ENCODE measurements around the gene TNFRSF1B. TPM values are rescaled to one million over a fixed set of nuclear protein-coding genes. Genes with fewer than 3 reads are reported as not detected.
A peak's percentile ranks its signal among the peaks of the same experiment; 100 is the strongest.

The TNFRSF1B gene
- total RNA-seq (2021; fragmentation: NEBNext Ultra II Directional; extraction: Animal tissue kit (Norgen Biotek cat#: 25700)), result 2.8 and 2.9 TPM in 2 replicates
- 1.7 and 2.4 TPM in 2 replicates for polyA plus RNA-seq (2011; rRNA removed)
- 1.8 TPM for polyA plus RNA-seq (2011; cell fraction: cytosol; rRNA removed)
- polyA plus RNA-seq (2011; cell fraction: nucleus; rRNA removed), result 2.5 TPM
- 1.3 to 2.6 TPM (median 2.1 TPM) in 4 replicates for polyA plus RNA-seq (2012, experiment 1 of 2)
- polyA plus RNA-seq (2012, experiment 2 of 2), result 1.3 TPM
- 2.9 TPM for polyA plus RNA-seq (2013, experiment 1 of 2)
- polyA plus RNA-seq (2013, experiment 2 of 2), result 3.5 TPM
- 1.1 and 1.5 TPM in 2 replicates for polyA minus RNA-seq (2011; rRNA and poly(A)+ RNA removed)
- polyA minus RNA-seq (2011; cell fraction: cytosol; rRNA and poly(A)+ RNA removed), result 0.88 TPM
- 0.90 TPM for polyA minus RNA-seq (2011; cell fraction: nucleus; rRNA and poly(A)+ RNA removed)
- long read RNA-seq, experiment 1, partial matches to known transcripts, result 0 of 1 reads
- long read RNA-seq, experiment 1, other reads (novel, unspliced or antisense), result 1 of 1 reads
- long read RNA-seq, experiment 2, result 0 reads

GRCh38 chr1:12166834-12167492 lies at the start of gene TNFRSF1B:
Gene TNFRSF1B, plus strand, starts transcription at chr1:12166991. Its CDS starts 101 bp downstream, at chr1:12167092.
- DNase-seq (ENCODE audit: low read depth in 1 of 2, low spot score in 2 of 2) (peak in 1 of 2 experiments; percentile 85), FAIRE-seq (no peak)
- ChIA-PET CTCF (ENCODE audit: partially characterized antibody) (interaction anchor here (1.1 to 3.5 kb wide), 3 partner anchors 21 to 62 kb away, joined by 3 to 23 read pairs (median 4); no protein-coding TSS in a partner anchor), POLR2A (ENCODE audit: partially characterized antibody) (interaction anchor here (2.0 kb wide), 1 partner anchor 11 kb away, joined by 4 read pairs; no protein-coding TSS in a partner anchor)
- no peak within 1 kb of the TSS for H3K4ac ChIP-seq (replicated peaks; ENCODE audit: insufficient read length, low read depth, low read length)
- peak within 1 kb of the TSS; percentile 41 to 75 for H3K4me2 ChIP-seq (ENCODE audit: insufficient read depth in 1 of 2, low read depth in 2 of 2, low read length in 2 of 2)
- H2BK15ac ChIP-seq (ENCODE audit: low read length), result no peak within 1 kb of the TSS
- H3K14ac ChIP-seq (ENCODE audit: insufficient read length), result no peak within 1 kb of the TSS
- no peaks in the 10 kb centered on the region for H3K79me2 ChIP-seq (ENCODE audit: control insufficient read depth in 1 of 2, insufficient read depth in 2 of 2, low read length in 2 of 2)
- 19% methylated on average over 39 of the region's 79 CpGs; no CpG with 5 or more reads in 1 of the 2 experiments for WGBS, 2 experiments (ENCODE audit: extremely low coverage in 1 of 2, insufficient coverage in 1 of 2, insufficient read length in 1 of 2, insufficient replicate concordance in 2 of 2, low coverage in 1 of 2, low lambda C conversion rate in 2 of 2, missing lambda C conversion rate in 1 of 2)
- H4K5ac ChIP-seq (ENCODE audit: insufficient read length, low read depth, low read length), result no peak within 1 kb of the TSS
- H2AK5ac ChIP-seq (ENCODE audit: low read depth, low read length), result no peak within 1 kb of the TSS
- no peak within 1 kb of the TSS for H4K91ac ChIP-seq (replicated peaks; ENCODE audit: insufficient read length, low read length)
- H2BK12ac ChIP-seq (ENCODE audit: low read depth, low read length), result no peak within 1 kb of the TSS
- H2AFZ ChIP-seq (ENCODE audit: low read length), result no peak within 1 kb of the TSS; the same call in 1 of the 2 replicates
- H2BK5ac ChIP-seq (ENCODE audit: low read depth, low read length), result no peak within 1 kb of the TSS
- H3K36me3 ChIP-seq (ENCODE audit: control insufficient read depth in 2 of 4, insufficient read depth in 4 of 4, low read length in 3 of 4), result no peaks in the 10 kb centered on the region
- H3K9me3 ChIP-seq (ENCODE audit: insufficient read depth in 2 of 2, low read depth in 1 of 2, low read length in 1 of 2), result no peaks in the 10 kb centered on the region
- peaks cover 0 to 2% of the 10 kb centered on the region in 2 experiments for H4K20me1 ChIP-seq (replicated peaks in 1 of 2; ENCODE audit: control insufficient read depth in 1 of 2, insufficient read depth in 2 of 2, low read length in 2 of 2)
- H3K56ac ChIP-seq (replicated peaks; ENCODE audit: insufficient read length, low read depth, low read length), result no peak within 1 kb of the TSS
- no peaks in the 10 kb centered on the region; the same call in 1 of the 2 replicates for H3K23me2 ChIP-seq (ENCODE audit: low read depth, low read length)
- H3K18ac ChIP-seq (ENCODE audit: extremely low read depth, low read length), result no peak within 1 kb of the TSS; the same call in 1 of the 2 replicates
- H3K23ac ChIP-seq (ENCODE audit: insufficient read length), result no peak within 1 kb of the TSS
- H3K9ac ChIP-seq (replicated peaks in 1 of 4; ENCODE audit: extremely low read depth in 1 of 4, low read depth in 3 of 4, low read length in 3 of 4), result no peak within 1 kb of the TSS; a peak in 1 of 7 replicates
- H3K27me3 ChIP-seq (replicated peaks in 1 of 4; ENCODE audit: control insufficient read depth in 3 of 4, extremely low read depth in 1 of 4, insufficient read depth in 3 of 4, low read length in 3 of 4), result peaks cover 3 to 41% (median 29%) of the 10 kb centered on the region in 4 experiments
- no peak within 1 kb of the TSS for H2BK20ac ChIP-seq (ENCODE audit: low read length)
- peak within 1 kb of the TSS; percentile 5 to 55 (median 21); a peak in 5 of 8 replicates for H3K4me3 ChIP-seq (ENCODE audit: extremely low read depth in 1 of 4, insufficient read depth in 2 of 4, low read depth in 3 of 4, low read length in 4 of 4)
- no peak within 1 kb of the TSS for H2BK120ac ChIP-seq (replicated peaks; ENCODE audit: low read depth, low read length)
- peaks cover 0 to 10% (median 5%) of the 10 kb centered on the region in 4 experiments; a peak in 5 of 7 replicates for H3K4me1 ChIP-seq (replicated peaks in 1 of 4; ENCODE audit: control insufficient read depth in 3 of 4, insufficient read depth in 4 of 4, low read length in 3 of 4)
- H4K8ac ChIP-seq (ENCODE audit: extremely low read depth, insufficient read depth, low read length), result peak within 1 kb of the TSS; percentile 80
- no peaks in the 10 kb centered on the region for H3K79me1 ChIP-seq (ENCODE audit: low read depth, low read length)
- no peak within 1 kb of the TSS for H3K27ac ChIP-seq (ENCODE audit: low read depth, low read length)
- TF ChIP-seq USF2 (IDR thresholded peaks at IDR 0.05; ENCODE audit: low read length) (no peak), PHF8 (conservative IDR thresholded peaks at IDR 0.05; ENCODE audit: low read depth, low read length) (0 out of 2 replicates have a peak, but pooled peaks have one; percentile 31), E2F6 (IDR thresholded peaks at IDR 0.05) (peak; percentile 97), TEAD4 (IDR thresholded peaks at IDR 0.05; ENCODE audit: low read depth, low read length) (no peak), RFX5 (IDR thresholded peaks at IDR 0.05; ENCODE audit: borderline replicate concordance, low read depth, low read length) (no peak), POLR2AphosphoS5 (IDR thresholded peaks at IDR 0.05; ENCODE audit: low read depth, low read length) (no peak), CHD1 (IDR thresholded peaks at IDR 0.05; ENCODE audit: low read depth, low read length) (no peak)

All from H1 (cell line).